HepG2 (cell line): ENCODE data around the gene ARIH2. TPM values are rescaled to one million over a fixed set of nuclear protein-coding genes. Genes with fewer than 3 reads are reported as not detected.
A peak's percentile ranks its signal among the peaks of the same experiment; 100 is the strongest.

Source experiments
- FOXA1 ChIP-seq, 2 experiments: fragments of 450-650 bp in 1 of 2; sonication (generic) in 1 of 2; formaldehyde crosslinking in 1 of 2; IDR thresholded peaks; 2 replicates each; pipeline versions ENCODE4 v1.4.0 to v1.6.1; 2016 to 2020; ENCODE audit warnings: missing genetic modification reagents in 1 of 2
- GFI1 ChIP-seq: sonication (generic); formaldehyde crosslinking; IDR thresholded peaks from 2 replicates; pipeline ENCODE4 v1.5.0; 2020; ENCODE audit warnings: missing genetic modification reagents, mild to moderate bottlenecking, borderline replicate concordance
- HOXD1 ChIP-seq: sonication (generic); formaldehyde crosslinking; IDR thresholded peaks from 2 replicates; pipeline ENCODE4 v1.5.0; 2020; ENCODE audit warnings: missing genetic modification reagents
- KAT8 ChIP-seq: IDR thresholded peaks from 2 replicates; pipeline ENCODE4 v1.6.1; 2016; ENCODE audit warnings: missing genetic modification reagents, missing compliant biosample characterization
- KDM3A ChIP-seq: IDR thresholded peaks from 2 replicates; pipeline ENCODE4 v1.6.1; 2018; ENCODE audit warnings: low read depth, missing compliant biosample characterization
- KLF12 ChIP-seq: sonication (generic); formaldehyde crosslinking; IDR thresholded peaks from 2 replicates; pipeline ENCODE4 v1.4.0; 2020; ENCODE audit warnings: missing genetic modification reagents, borderline replicate concordance
- MXI1 ChIP-seq: IDR thresholded peaks from 3 replicates; pipeline ENCODE4 v1.6.1; 2012; ENCODE audit warnings: low read depth, low read length, inconsistent platforms, borderline replicate concordance
- NR2F6 ChIP-seq, 2 experiments: IDR thresholded peaks; 2 replicates each; pipeline ENCODE4 v1.6.1; 2016; ENCODE audit warnings: antibody characterized with exemption in 1 of 2, mild to moderate bottlenecking in 1 of 2
- SMARCC2 ChIP-seq: fragments of 450-650 bp; IDR thresholded peaks from 2 replicates; pipeline ENCODE4 v1.6.1; 2017; ENCODE audit warnings: antibody characterized with exemption, mild to moderate bottlenecking
- SOX6 ChIP-seq, 2 experiments: fragments of 450-650 bp in 1 of 2; sonication (generic) in 1 of 2; formaldehyde crosslinking in 1 of 2; IDR thresholded peaks; 2 replicates each; pipeline versions ENCODE4 v1.4.0 to v1.6.1; 2017 to 2020; ENCODE audit warnings: antibody characterized with exemption in 1 of 2, mild to moderate bottlenecking in 1 of 2, missing genetic modification reagents in 1 of 2
- YY1 ChIP-seq: IDR thresholded peaks from 2 replicates; pipeline ENCODE4 v1.6.1; 2011; ENCODE audit warnings: low read length, low read depth, moderate library complexity, mild to moderate bottlenecking; ENCODE audit not compliant: insufficient read depth, insufficient replicate concordance
- ZBTB20 ChIP-seq: sonication (generic); formaldehyde crosslinking; IDR thresholded peaks from 2 replicates; pipeline ENCODE4 v1.8.1; 2023; ENCODE audit warnings: missing genetic modification reagents, low read depth, mild to moderate bottlenecking, borderline replicate concordance
- ZFP36L1 ChIP-seq: sonication (generic); formaldehyde crosslinking; IDR thresholded peaks from 2 replicates; pipeline ENCODE4 v1.8.0; 2022; ENCODE audit warnings: mild to moderate bottlenecking, missing genetic modification reagents, moderate library complexity
- ZKSCAN5 ChIP-seq: sonication (generic); formaldehyde crosslinking; IDR thresholded peaks from 2 replicates; pipeline ENCODE4 v1.5.1; 2020; ENCODE audit warnings: mild to moderate bottlenecking, missing genetic modification reagents
- ZMYM4 ChIP-seq: sonication (generic); formaldehyde crosslinking; IDR thresholded peaks from 2 replicates; pipeline ENCODE4 v1.8.1; 2023; ENCODE audit warnings: mild to moderate bottlenecking, missing genetic modification reagents
- ZNF34 ChIP-seq: sonication (generic); formaldehyde crosslinking; IDR thresholded peaks from 2 replicates; pipeline ENCODE4 v1.4.0; 2020; ENCODE audit warnings: mild to moderate bottlenecking, missing genetic modification reagents, borderline replicate concordance
- ZNF501 ChIP-seq: sonication (generic); formaldehyde crosslinking; IDR thresholded peaks from 2 replicates; pipeline ENCODE4 v1.5.1; 2020; ENCODE audit warnings: mild to moderate bottlenecking, moderate library complexity, missing genetic modification reagents
- ZNF629 ChIP-seq: sonication (generic); formaldehyde crosslinking; conservative IDR thresholded peaks from 2 replicates; pipeline ENCODE4 v1.5.0; 2020; ENCODE audit warnings: missing genetic modification reagents
- ZNF652 ChIP-seq: IDR thresholded peaks from 2 replicates; pipeline ENCODE4 v1.6.1; 2016; ENCODE audit warnings: low read depth, borderline replicate concordance
- ZNF747 ChIP-seq: sonication (generic); formaldehyde crosslinking; IDR thresholded peaks from 2 replicates; pipeline ENCODE4 v1.8.1; 2023; ENCODE audit warnings: missing genetic modification reagents, mild to moderate bottlenecking, borderline replicate concordance
- ZNF850 ChIP-seq: sonication (generic); formaldehyde crosslinking; conservative IDR thresholded peaks from 2 replicates; pipeline ENCODE4 v1.9.0; 2021; ENCODE audit warnings: mild to moderate bottlenecking, missing genetic modification reagents
- ZSCAN20 ChIP-seq: sonication (generic); formaldehyde crosslinking; IDR thresholded peaks from 2 replicates; pipeline ENCODE4 v1.4.0; 2020; ENCODE audit warnings: missing genetic modification reagents, mild to moderate bottlenecking, borderline replicate concordance
- polyA plus RNA-seq, 8 experiments: library from polyadenylated mRNA; depleted of rRNA in 3 of 8; stranded (reverse) in 7 of 8; unstranded in 1 of 8; fragments of >200 nt; fragmentation: Illumina TruSeq in 4 of 8; extraction: Trizol in 4 of 8; gene quantifications; 2 replicates each; pipeline versions ENCODE4 v1.2.1 to v1.2.3, GENCODE V29; 2011 to 2016; ENCODE audit warnings: low read depth in 4 of 8, missing spikeins in 1 of 8, mixed read lengths in 1 of 8; ENCODE audit not compliant: insufficient read depth in 1 of 8
- total RNA-seq, 5 experiments: library from RNA; depleted of rRNA; stranded (reverse); fragments of >200 nt; fragmentation: Illumina TruSeq; extraction: Trizol; gene quantifications; 2 replicates each; pipeline ENCODE4 v1.2.3, GENCODE V29; 2016; ENCODE audit warnings: low read depth in 1 of 5
- TF ChIP-seq, protein P1 (sequence below): sonication (generic); formaldehyde crosslinking; IDR thresholded peaks from 2 replicates; pipeline ENCODE4 v1.4.0; 2020; ENCODE audit warnings: low read depth, missing genetic modification reagents
- TF ChIP-seq, protein P2 (sequence below): IDR thresholded peaks from 2 replicates; pipeline ENCODE4 v1.6.1; 2016; ENCODE audit warnings: low read depth, control low read depth

The ARIH2 gene
- total and polyA plus RNA-seq, 2 of the 13 experiments (the other 11 are each of a cell fraction or from before 2014, with no cell fraction given), result 64.8 to 83.3 TPM

DNA sequence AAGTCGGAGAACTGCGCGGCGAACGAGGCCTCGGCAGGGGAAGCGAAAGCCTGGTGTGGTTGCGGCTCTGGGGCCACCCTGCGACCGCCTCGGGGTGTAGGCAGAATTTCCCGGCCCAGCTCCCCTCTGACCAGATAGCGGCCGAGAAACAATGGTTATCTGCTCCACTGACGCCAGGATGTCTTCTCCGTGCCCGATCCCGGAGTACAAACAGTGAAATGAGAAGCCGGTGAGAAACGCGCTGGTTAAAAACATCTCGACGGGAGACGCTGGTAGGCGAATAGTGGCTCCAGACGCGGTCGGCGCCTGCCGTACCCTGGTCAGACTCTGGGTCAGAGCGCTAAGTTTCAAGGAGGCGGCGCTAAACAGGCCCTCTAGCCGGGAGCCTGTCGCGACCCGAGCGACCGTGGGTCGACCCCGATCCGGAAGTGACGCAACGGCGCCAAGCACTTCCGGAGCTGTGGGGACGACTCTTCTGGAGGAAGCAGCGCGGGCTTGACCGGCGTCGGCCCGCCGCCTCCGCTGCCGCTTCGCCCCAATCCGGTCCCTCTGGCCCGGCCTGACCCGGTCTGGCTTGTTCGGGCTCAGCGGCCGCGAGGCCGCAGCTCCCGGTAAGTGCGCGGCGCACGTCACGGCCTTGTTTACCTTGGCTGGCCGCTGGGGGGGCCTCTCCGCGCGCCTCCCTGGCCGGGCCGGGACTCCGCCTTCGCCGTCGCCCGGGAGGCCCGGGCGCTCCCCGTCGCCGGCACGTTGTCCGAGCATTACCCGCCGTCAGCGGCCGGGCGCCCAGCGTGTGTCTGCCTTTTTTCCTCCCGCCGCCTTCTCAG, at the start of gene ARIH2 (continued):
- peak; percentile 45; the same call in 1 of the 2 replicates for TF ChIP-seq ZKSCAN5
- no peak; the same call in 1 of the 2 replicates for TF ChIP-seq HOXD1 (CRISPR knock-in tag)
- TF ChIP-seq ZFP36L1 (CRISPR knock-in tag), result no peak
- TF ChIP-seq SOX6 (IDR thresholded peaks at IDR 0.05), result no peak
- TF ChIP-seq SOX6 (CRISPR knock-in tag; IDR thresholded peaks at IDR 0.05), result peak; percentile 25; the same call in 1 of the 2 replicates
- TF ChIP-seq GFI1 (CRISPR knock-in tag), result peak; percentile 40; the same call in 1 of the 2 replicates
- peak; percentile 77; the same call in 1 of the 2 replicates for TF ChIP-seq ZNF501 (CRISPR knock-in tag)
- TF ChIP-seq ZNF747, result peak; percentile 86
- 0 out of 2 replicates have a peak, but pooled peaks have one; percentile 51 for TF ChIP-seq KDM3A (CRISPR knock-in tag)
- peak; percentile 92 for TF ChIP-seq KAT8 (CRISPR knock-in tag)
- peak; percentile 24; the same call in 1 of the 2 replicates for TF ChIP-seq ZMYM4
- 0 out of 2 replicates have a peak, but pooled peaks have one; percentile 35 for TF ChIP-seq ZNF652 (CRISPR knock-in tag)
- TF ChIP-seq NR2F6 (IDR thresholded peaks at IDR 0.05), result no peak
- TF ChIP-seq NR2F6 (CRISPR knock-in tag; IDR thresholded peaks at IDR 0.05), result peak; percentile 60
- TF ChIP-seq MXI1, result peak; percentile 64; the same call in 1 of the 3 replicates
- peak; percentile 61; the same call in 1 of the 2 replicates for TF ChIP-seq ZNF850 (CRISPR knock-in tag)
- peak; percentile 80 for TF ChIP-seq KLF12 (CRISPR knock-in tag)
- TF ChIP-seq SMARCC2, result no peak
- TF ChIP-seq ZNF629 (CRISPR knock-in tag), result peak; percentile 19; the same call in 1 of the 2 replicates
- TF ChIP-seq, protein P1, sequence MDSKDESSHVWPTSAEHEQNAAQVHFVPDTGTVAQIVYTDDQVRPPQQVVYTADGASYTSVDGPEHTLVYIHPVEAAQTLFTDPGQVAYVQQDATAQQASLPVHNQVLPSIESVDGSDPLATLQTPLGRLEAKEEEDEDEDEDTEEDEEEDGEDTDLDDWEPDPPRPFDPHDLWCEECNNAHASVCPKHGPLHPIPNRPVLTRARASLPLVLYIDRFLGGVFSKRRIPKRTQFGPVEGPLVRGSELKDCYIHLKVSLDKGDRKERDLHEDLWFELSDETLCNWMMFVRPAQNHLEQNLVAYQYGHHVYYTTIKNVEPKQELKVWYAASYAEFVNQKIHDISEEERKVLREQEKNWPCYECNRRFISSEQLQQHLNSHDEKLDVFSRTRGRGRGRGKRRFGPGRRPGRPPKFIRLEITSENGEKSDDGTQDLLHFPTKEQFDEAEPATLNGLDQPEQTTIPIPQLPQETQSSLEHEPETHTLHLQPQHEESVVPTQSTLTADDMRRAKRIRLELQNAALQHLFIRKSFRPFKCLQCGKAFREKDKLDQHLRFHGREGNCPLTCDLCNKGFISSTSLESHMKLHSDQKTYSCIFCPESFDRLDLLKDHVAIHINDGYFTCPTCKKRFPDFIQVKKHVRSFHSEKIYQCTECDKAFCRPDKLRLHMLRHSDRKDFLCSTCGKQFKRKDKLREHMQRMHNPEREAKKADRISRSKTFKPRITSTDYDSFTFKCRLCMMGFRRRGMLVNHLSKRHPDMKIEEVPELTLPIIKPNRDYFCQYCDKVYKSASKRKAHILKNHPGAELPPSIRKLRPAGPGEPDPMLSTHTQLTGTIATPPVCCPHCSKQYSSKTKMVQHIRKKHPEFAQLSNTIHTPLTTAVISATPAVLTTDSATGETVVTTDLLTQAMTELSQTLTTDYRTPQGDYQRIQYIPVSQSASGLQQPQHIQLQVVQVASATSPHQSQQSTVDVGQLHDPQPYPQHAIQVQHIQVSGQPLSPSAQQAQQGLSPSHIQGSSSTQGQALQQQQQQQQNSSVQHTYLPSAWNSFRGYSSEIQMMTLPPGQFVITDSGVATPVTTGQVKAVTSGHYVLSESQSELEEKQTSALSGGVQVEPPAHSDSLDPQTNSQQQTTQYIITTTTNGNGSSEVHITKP (CRISPR knock-in tag), result 0 out of 2 replicates have a peak, but pooled peaks have one; percentile 19
- TF ChIP-seq, protein P2, sequence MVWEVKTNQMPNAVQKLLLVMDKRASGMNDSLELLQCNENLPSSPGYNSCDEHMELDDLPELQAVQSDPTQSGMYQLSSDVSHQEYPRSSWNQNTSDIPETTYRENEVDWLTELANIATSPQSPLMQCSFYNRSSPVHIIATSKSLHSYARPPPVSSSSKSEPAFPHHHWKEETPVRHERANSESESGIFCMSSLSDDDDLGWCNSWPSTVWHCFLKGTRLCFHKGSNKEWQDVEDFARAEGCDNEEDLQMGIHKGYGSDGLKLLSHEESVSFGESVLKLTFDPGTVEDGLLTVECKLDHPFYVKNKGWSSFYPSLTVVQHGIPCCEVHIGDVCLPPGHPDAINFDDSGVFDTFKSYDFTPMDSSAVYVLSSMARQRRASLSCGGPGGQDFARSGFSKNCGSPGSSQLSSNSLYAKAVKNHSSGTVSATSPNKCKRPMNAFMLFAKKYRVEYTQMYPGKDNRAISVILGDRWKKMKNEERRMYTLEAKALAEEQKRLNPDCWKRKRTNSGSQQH (CRISPR knock-in tag), result 0 out of 2 replicates have a peak, but pooled peaks have one; percentile 19
- peak; percentile 48 for TF ChIP-seq YY1
- TF ChIP-seq ZBTB20 (CRISPR knock-in tag), result 0 out of 2 replicates have a peak, but pooled peaks have one; percentile 29
- 0 out of 2 replicates have a peak, but pooled peaks have one; percentile 18 for TF ChIP-seq ZNF34 (CRISPR knock-in tag)
- no peak; the same call in 1 of the 2 replicates for TF ChIP-seq ZSCAN20 (CRISPR knock-in tag)
- TF ChIP-seq FOXA1 (IDR thresholded peaks at IDR 0.05), result no peak
- peak; percentile 75 for TF ChIP-seq FOXA1 (CRISPR knock-in tag; IDR thresholded peaks at IDR 0.05)
